B cell (primary cell): Measurements from ENCODE around the gene MVK.

Experiments used
- CTCF ChIP-seq: fragments of 200-600 bp; IDR thresholded peaks from one replicate; pipeline ENCODE4 v1.8.0; 2022; ENCODE audit warnings: antibody characterized with exemption, mild to moderate bottlenecking
- EZH2 ChIP-seq: IDR thresholded peaks from 2 replicates; pipeline ENCODE4 v1.6.1; 2012; ENCODE audit warnings: borderline replicate concordance, low read depth, mild to moderate bottlenecking, moderate library complexity, low read length; ENCODE audit not compliant: insufficient read depth, poor library complexity, severe bottlenecking

DNA sequence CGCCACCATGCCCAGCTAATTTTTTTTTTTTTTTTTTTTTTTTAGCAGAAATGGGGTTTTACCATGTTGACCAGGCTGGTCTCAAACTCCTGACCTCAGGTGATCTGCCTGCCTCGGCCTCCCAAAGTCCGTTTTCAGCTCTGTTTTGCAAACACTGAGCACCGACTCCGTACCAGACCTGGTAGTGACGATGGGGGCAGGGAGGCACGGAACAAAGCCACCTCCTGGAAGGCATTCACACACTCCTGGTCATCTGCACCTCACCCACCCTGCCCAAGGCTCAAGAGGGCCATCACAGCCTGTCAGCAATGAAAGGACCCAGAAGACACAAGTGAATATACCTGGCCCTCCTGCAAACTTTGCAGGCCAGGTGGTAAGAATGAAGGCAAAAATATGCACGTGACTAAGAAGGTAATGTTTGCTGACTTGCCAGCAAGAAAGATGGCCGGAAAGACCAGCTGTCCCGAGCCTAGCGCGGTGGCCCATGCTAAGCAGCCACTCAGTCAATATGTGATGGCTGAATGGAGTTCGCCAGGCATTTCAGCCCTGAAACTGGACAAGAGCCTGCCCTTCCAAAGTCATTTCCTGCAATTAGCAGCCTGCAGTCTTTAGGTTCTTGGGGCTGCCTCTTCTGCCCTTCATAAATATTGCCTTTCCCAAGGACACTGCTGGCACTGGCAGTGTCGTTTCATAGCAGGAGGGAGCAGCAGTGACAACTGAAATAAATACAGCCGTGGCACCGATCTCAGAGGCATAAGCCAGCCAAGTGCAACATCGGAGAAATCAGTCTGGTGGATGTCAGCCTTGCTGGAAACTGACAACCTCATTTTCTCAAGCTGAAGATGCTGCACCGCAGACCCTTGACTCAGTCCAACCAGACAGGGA lies 17.9 kb upstream of the MVK start:
- TF ChIP-seq CTCF: no peak
- TF ChIP-seq EZH2: no peak
